IMR-90 (cell line): ENCODE results near the gene TRABD2A.

ENCODE experiments used
- MAFK ChIP-seq: IDR thresholded peaks from 2 replicates; pipeline ENCODE4 v1.6.1; 2012; ENCODE audit warnings: low read depth, low read length, improper control_type of control experiment
- MAZ ChIP-seq: IDR thresholded peaks from 2 replicates; pipeline ENCODE4 v1.6.1; 2012; ENCODE audit warnings: low read depth, mild to moderate bottlenecking, low read length, improper control_type of control experiment, moderate library complexity, borderline replicate concordance
- POLR2A ChIP-seq: IDR thresholded peaks from 2 replicates; pipeline ENCODE4 v1.6.1; 2012; ENCODE audit warnings: mild to moderate bottlenecking, low read depth, low read length
- RAD21 ChIP-seq: IDR thresholded peaks from 2 replicates; pipeline ENCODE4 v1.6.1; 2012; ENCODE audit warnings: low read length, improper control_type of control experiment
- TF ChIP-seq, protein P1 (sequence below): conservative IDR thresholded peaks from 2 replicates; pipeline ENCODE4 v1.5.1; 2012; ENCODE audit warnings: mild to moderate bottlenecking, low read depth, low read length, improper control_type of control experiment
- TF ChIP-seq, protein P2 (sequence below): fragments of 150-350 bp; IDR thresholded peaks from 2 replicates; pipeline ENCODE4 v1.6.1; 2016; ENCODE audit warnings: low read depth, mild to moderate bottlenecking, low read length, moderate library complexity, borderline replicate concordance

DNA sequence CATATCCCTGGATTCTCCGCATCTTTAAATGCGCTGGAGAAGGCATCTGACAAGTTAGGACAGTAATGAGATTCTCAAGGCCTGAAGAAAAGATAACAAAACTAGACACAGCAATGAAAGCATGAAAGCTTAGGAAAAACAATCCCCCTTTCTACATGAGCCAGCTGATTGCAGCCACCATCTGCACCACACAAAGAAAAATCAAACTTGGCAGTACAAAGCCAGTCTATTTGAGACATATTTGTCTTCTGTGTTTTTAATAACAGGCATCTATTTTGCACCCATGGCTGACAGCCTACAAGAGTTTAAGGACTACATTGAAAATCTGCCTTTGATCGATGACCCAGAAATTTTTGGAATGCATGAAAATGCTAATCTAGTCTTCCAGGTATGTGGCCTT, 83.6 kb downstream of the TRABD2A start:
- TF ChIP-seq, protein P1, sequence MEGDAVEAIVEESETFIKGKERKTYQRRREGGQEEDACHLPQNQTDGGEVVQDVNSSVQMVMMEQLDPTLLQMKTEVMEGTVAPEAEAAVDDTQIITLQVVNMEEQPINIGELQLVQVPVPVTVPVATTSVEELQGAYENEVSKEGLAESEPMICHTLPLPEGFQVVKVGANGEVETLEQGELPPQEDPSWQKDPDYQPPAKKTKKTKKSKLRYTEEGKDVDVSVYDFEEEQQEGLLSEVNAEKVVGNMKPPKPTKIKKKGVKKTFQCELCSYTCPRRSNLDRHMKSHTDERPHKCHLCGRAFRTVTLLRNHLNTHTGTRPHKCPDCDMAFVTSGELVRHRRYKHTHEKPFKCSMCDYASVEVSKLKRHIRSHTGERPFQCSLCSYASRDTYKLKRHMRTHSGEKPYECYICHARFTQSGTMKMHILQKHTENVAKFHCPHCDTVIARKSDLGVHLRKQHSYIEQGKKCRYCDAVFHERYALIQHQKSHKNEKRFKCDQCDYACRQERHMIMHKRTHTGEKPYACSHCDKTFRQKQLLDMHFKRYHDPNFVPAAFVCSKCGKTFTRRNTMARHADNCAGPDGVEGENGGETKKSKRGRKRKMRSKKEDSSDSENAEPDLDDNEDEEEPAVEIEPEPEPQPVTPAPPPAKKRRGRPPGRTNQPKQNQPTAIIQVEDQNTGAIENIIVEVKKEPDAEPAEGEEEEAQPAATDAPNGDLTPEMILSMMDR, result no peak
- no peak for TF ChIP-seq POLR2A
- no peak for TF ChIP-seq MAFK
- no peak for TF ChIP-seq RAD21
- TF ChIP-seq, protein P2, sequence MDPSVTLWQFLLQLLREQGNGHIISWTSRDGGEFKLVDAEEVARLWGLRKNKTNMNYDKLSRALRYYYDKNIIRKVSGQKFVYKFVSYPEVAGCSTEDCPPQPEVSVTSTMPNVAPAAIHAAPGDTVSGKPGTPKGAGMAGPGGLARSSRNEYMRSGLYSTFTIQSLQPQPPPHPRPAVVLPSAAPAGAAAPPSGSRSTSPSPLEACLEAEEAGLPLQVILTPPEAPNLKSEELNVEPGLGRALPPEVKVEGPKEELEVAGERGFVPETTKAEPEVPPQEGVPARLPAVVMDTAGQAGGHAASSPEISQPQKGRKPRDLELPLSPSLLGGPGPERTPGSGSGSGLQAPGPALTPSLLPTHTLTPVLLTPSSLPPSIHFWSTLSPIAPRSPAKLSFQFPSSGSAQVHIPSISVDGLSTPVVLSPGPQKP, result no peak
- TF ChIP-seq MAZ, result no peak
